Measurements from ENCODE around the gene CCDC83. TPM values are rescaled to one million over a fixed set of nuclear protein-coding genes. Genes with fewer than 3 reads are reported as not detected.

Gene CCDC83
- total RNA-seq, 1 donor from 2014 or later, result not detected

GRCh38 chr11:85843929-85844328, 11.3 kb upstream of the CCDC83 start:
- TF ChIP-seq, protein P1, sequence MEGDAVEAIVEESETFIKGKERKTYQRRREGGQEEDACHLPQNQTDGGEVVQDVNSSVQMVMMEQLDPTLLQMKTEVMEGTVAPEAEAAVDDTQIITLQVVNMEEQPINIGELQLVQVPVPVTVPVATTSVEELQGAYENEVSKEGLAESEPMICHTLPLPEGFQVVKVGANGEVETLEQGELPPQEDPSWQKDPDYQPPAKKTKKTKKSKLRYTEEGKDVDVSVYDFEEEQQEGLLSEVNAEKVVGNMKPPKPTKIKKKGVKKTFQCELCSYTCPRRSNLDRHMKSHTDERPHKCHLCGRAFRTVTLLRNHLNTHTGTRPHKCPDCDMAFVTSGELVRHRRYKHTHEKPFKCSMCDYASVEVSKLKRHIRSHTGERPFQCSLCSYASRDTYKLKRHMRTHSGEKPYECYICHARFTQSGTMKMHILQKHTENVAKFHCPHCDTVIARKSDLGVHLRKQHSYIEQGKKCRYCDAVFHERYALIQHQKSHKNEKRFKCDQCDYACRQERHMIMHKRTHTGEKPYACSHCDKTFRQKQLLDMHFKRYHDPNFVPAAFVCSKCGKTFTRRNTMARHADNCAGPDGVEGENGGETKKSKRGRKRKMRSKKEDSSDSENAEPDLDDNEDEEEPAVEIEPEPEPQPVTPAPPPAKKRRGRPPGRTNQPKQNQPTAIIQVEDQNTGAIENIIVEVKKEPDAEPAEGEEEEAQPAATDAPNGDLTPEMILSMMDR (IDR thresholded peaks at IDR 0.05; ENCODE audit: insufficient read depth, low read length, severe bottlenecking), result peak; percentile 1
- Histone ChIP-seq H3K27me3 (ENCODE audit: control insufficient read depth, insufficient read depth, low read length) (no peaks in the 10 kb centered on the region), H3K36me3 (ENCODE audit: control insufficient read depth, insufficient read depth, low read length) (no peaks in the 10 kb centered on the region), H3K4me3 (ENCODE audit: low read depth, low read length) (no peak overlapping the region)
- FAIRE-seq, result no peak
- no peak for DNase-seq (ENCODE audit: low read depth)

- FAIRE-seq, result peak; percentile 36
Measured at GRCh38 chr11:85844439-85845123, 10.6 kb upstream of the CCDC83 start.

GRCh38 chr11:85845124-85845631, 10.0 kb upstream of the CCDC83 start:
- Histone ChIP-seq H3K4me3 (ENCODE audit: low read depth, low read length) (no peak overlapping the region), H3K36me3 (ENCODE audit: control insufficient read depth, insufficient read depth, low read length) (no peaks in the 10 kb centered on the region), H3K27me3 (ENCODE audit: control insufficient read depth, insufficient read depth, low read length) (no peaks in the 10 kb centered on the region)
- no peak for FAIRE-seq
- TF ChIP-seq, protein P1 (IDR thresholded peaks at IDR 0.05; ENCODE audit: insufficient read depth, low read length, severe bottlenecking), result no peak
- DNase-seq (ENCODE audit: low read depth), result peak; percentile 79

More at GRCh38 chr11:85844439-85845123, 10.6 kb upstream of the CCDC83 start:
- no peaks in the 10 kb centered on the region for H3K36me3 ChIP-seq (ENCODE audit: control insufficient read depth, insufficient read depth, low read length)
- TF ChIP-seq, protein P1 (IDR thresholded peaks at IDR 0.05; ENCODE audit: insufficient read depth, low read length, severe bottlenecking), result no peak
- H3K4me3 ChIP-seq (ENCODE audit: low read depth, low read length), result no peak overlapping the region
- peak; percentile 99 for DNase-seq (ENCODE audit: low read depth)
- no peaks in the 10 kb centered on the region for H3K27me3 ChIP-seq (ENCODE audit: control insufficient read depth, insufficient read depth, low read length)

- TF ChIP-seq, protein P1 (IDR thresholded peaks at IDR 0.05; ENCODE audit: insufficient read depth, low read length, severe bottlenecking), result no peak
- no peak overlapping the region for H3K4me3 ChIP-seq (ENCODE audit: low read depth, low read length)
- no peaks in the 10 kb centered on the region for H3K36me3 ChIP-seq (ENCODE audit: control insufficient read depth, insufficient read depth, low read length)
- DNase-seq (ENCODE audit: low read depth) (no peak), FAIRE-seq (no peak)
- no peaks in the 10 kb centered on the region for H3K27me3 ChIP-seq (ENCODE audit: control insufficient read depth, insufficient read depth, low read length)
Measured at GRCh38 chr11:85847436-85847835, 7.7 kb upstream of the CCDC83 start.

DNA sequence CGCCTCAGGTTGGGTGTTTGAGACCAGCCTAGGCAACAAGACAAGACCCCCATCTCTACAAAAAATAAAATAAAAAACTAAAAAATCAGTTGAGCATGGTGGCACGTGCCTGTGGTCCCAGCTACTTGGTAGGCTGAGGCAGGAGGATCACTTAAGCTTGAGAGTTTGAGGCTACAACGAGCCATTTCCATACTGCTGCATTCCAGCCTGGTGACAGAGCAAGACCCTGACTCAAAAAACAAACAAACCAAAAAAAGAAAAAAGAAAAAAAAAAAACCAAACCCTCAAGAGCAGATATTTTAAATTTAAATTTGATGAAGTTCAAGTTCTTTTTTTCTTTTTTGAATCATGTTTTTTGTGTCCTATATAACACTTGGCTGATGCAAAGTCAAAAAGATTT, 7.2 kb upstream of the CCDC83 start:
- Histone ChIP-seq H3K4me3 (ENCODE audit: low read depth, low read length) (no peak overlapping the region), H3K36me3 (ENCODE audit: control insufficient read depth, insufficient read depth, low read length) (no peaks in the 10 kb centered on the region), H3K27me3 (ENCODE audit: control insufficient read depth, insufficient read depth, low read length) (no peaks in the 10 kb centered on the region)
- DNase-seq (ENCODE audit: low read depth) (no peak), FAIRE-seq (no peak)
- TF ChIP-seq, protein P1 (IDR thresholded peaks at IDR 0.05; ENCODE audit: insufficient read depth, low read length, severe bottlenecking), result no peak
